ENCODE measurements around the gene SDSL.

The SDSL gene

DNA sequence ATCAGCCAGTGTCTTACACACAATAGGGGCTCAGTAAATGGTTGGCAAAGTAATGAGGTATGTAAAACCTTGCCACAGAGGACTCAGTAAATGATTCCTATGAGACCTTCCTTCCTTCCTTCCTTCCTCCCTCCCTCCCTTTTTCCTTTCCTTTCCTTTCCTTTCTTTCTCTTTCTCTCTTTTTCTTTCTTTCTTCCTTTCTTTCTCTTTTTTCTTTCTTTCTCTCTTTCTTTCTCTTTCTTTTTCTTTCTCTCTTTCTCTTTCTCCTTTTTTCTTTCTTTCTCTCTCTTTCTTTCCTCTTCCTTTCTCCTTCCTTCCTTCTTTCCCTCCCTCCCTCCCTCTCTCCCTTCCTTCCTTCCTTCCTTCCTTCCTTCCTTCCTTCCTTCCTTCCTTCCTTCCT lies 26.0 kb upstream of the SDSL start:
- Histone ChIP-seq H3K36me3 (ENCODE audit: insufficient read depth, low read length) (no peaks in the 10 kb centered on the region), H3K9me2 (replicated peaks; ENCODE audit: low read depth, low read length) (no peaks in the 10 kb centered on the region), H3K4me1 (ENCODE audit: insufficient read depth, low read length, poor library complexity, severe bottlenecking) (no peaks in the 10 kb centered on the region), H4K20me1 (ENCODE audit: insufficient read depth, low read length, poor library complexity, severe bottlenecking) (no peaks in the 10 kb centered on the region), H2AFZ (ENCODE audit: low read length) (no peak overlapping the region), H3K4me2 (ENCODE audit: low read depth, low read length, poor library complexity, severe bottlenecking) (no peak overlapping the region), H3K9ac (ENCODE audit: low read depth, low read length, poor library complexity, severe bottlenecking) (no peak overlapping the region), H3K4me3 (ENCODE audit: low read length, poor library complexity, severe bottlenecking) (no peak overlapping the region), H3K27me3 (ENCODE audit: insufficient read depth, low read length, poor library complexity, severe bottlenecking) (no peaks in the 10 kb centered on the region), H3K79me2 (ENCODE audit: insufficient read depth, low read length) (no peaks in the 10 kb centered on the region), H3F3A (ENCODE audit: low read depth) (no peaks in the 10 kb centered on the region), H3K9me3 (ENCODE audit: insufficient read depth, low read depth, low read length) (no peaks in the 10 kb centered on the region)
- TF ChIP-seq, protein P1, sequence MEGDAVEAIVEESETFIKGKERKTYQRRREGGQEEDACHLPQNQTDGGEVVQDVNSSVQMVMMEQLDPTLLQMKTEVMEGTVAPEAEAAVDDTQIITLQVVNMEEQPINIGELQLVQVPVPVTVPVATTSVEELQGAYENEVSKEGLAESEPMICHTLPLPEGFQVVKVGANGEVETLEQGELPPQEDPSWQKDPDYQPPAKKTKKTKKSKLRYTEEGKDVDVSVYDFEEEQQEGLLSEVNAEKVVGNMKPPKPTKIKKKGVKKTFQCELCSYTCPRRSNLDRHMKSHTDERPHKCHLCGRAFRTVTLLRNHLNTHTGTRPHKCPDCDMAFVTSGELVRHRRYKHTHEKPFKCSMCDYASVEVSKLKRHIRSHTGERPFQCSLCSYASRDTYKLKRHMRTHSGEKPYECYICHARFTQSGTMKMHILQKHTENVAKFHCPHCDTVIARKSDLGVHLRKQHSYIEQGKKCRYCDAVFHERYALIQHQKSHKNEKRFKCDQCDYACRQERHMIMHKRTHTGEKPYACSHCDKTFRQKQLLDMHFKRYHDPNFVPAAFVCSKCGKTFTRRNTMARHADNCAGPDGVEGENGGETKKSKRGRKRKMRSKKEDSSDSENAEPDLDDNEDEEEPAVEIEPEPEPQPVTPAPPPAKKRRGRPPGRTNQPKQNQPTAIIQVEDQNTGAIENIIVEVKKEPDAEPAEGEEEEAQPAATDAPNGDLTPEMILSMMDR (conservative IDR thresholded peaks at IDR 0.05; ENCODE audit: low read length), result no peak
- TF ChIP-seq EZH2phosphoT487 (IDR thresholded peaks at IDR 0.05; ENCODE audit: borderline replicate concordance), result no peak

DNA sequence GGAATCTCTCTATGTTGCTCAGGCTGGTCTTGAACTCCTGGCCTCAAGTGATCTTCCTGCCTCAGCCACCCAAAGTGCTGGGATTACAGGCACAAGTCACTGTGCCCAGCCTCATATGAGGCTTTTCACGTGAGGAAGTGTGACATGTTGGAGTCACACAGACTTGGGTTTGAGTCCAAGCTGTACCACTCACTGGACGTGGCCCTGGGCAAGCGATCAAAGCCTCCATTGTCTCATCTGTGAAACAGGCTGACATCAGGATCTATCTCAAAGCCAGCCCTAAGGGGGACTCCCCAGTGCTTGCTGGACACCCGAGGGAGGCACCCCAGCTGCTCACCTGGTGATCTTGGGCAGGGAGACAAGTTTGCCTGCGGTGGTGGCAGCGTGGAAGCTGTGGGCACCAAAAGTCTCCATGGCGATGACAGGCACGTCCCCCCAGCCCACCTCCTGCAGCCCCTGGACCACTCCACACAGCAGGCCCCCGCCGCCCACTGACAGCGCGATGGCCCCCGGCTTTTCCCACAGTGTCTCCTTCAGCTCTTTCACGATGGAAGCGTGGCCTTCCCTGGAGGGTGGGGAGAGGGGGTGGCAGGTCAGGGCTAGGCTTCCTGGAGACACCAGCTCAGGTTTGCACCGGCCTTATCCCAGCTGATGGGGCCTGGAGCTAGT lies 25.2 kb upstream of the SDSL start:
- H3F3A ChIP-seq (ENCODE audit: low read depth), result no peaks in the 10 kb centered on the region
- H3K9me2 ChIP-seq (replicated peaks; ENCODE audit: low read depth, low read length), result no peaks in the 10 kb centered on the region
- no peaks in the 10 kb centered on the region for H3K27me3 ChIP-seq (ENCODE audit: insufficient read depth, low read length, poor library complexity, severe bottlenecking)
- H3K9me3 ChIP-seq (ENCODE audit: insufficient read depth, low read depth, low read length), result no peaks in the 10 kb centered on the region
- H3K36me3 ChIP-seq (ENCODE audit: insufficient read depth, low read length), result no peaks in the 10 kb centered on the region
- no peaks in the 10 kb centered on the region for H4K20me1 ChIP-seq (ENCODE audit: insufficient read depth, low read length, poor library complexity, severe bottlenecking)
- no peak overlapping the region for H3K9ac ChIP-seq (ENCODE audit: low read depth, low read length, poor library complexity, severe bottlenecking)
- no peaks in the 10 kb centered on the region for H3K4me1 ChIP-seq (ENCODE audit: insufficient read depth, low read length, poor library complexity, severe bottlenecking)
- H3K79me2 ChIP-seq (ENCODE audit: insufficient read depth, low read length), result no peaks in the 10 kb centered on the region
- H3K4me2 ChIP-seq (ENCODE audit: low read depth, low read length, poor library complexity, severe bottlenecking), result no peak overlapping the region
- TF ChIP-seq, protein P1 (conservative IDR thresholded peaks at IDR 0.05; ENCODE audit: low read length), result no peak
- no peak for TF ChIP-seq EZH2phosphoT487 (IDR thresholded peaks at IDR 0.05; ENCODE audit: borderline replicate concordance)
- H2AFZ ChIP-seq (ENCODE audit: low read length), result no peak overlapping the region
- no peak overlapping the region for H3K4me3 ChIP-seq (ENCODE audit: low read length, poor library complexity, severe bottlenecking)

GRCh38 chr12:113397497-113398197 lies 24.5 kb upstream of the SDSL start:
- Histone ChIP-seq H3K9me2 (replicated peaks; ENCODE audit: low read depth, low read length) (no peaks in the 10 kb centered on the region), H2AFZ (ENCODE audit: low read length) (no peak overlapping the region), H3K9me3 (ENCODE audit: insufficient read depth, low read depth, low read length) (no peaks in the 10 kb centered on the region), H3K79me2 (ENCODE audit: insufficient read depth, low read length) (no peaks in the 10 kb centered on the region), H3K4me3 (ENCODE audit: low read length, poor library complexity, severe bottlenecking) (no peak overlapping the region), H3K4me2 (ENCODE audit: low read depth, low read length, poor library complexity, severe bottlenecking) (no peak overlapping the region), H3K9ac (ENCODE audit: low read depth, low read length, poor library complexity, severe bottlenecking) (no peak overlapping the region), H3K27me3 (ENCODE audit: insufficient read depth, low read length, poor library complexity, severe bottlenecking) (no peaks in the 10 kb centered on the region), H4K20me1 (ENCODE audit: insufficient read depth, low read length, poor library complexity, severe bottlenecking) (no peaks in the 10 kb centered on the region), H3F3A (ENCODE audit: low read depth) (no peaks in the 10 kb centered on the region), H3K4me1 (ENCODE audit: insufficient read depth, low read length, poor library complexity, severe bottlenecking) (no peaks in the 10 kb centered on the region), H3K36me3 (ENCODE audit: insufficient read depth, low read length) (no peaks in the 10 kb centered on the region)
- no peak for TF ChIP-seq EZH2phosphoT487 (IDR thresholded peaks at IDR 0.05; ENCODE audit: borderline replicate concordance)
- TF ChIP-seq, protein P1 (conservative IDR thresholded peaks at IDR 0.05; ENCODE audit: low read length), result no peak

Data from Loucy (cell line).